ENCODE results near the gene ZNRF2.

The ZNRF2 gene

DNA sequence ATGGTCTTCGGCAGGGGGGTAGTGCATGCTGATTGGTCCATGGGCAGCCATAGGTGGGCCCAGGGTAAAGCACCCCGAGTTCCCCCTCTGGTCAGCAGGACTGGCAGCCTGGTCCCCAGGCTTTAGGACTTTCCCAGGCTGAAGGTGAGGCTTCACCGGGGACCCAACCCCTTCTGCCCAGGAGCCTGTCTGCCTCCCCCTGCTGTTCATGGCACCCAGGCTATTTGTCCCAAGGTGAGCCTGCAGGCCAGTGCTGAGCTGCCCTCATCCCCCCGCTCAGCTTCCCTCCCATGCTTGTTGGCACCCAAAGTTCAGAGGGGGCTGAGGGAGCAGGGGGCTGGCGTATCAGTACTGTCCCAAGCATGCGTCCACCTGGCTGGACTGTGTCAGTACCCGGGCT, 38.5 kb upstream of the ZNRF2 start:
- TF ChIP-seq, protein P1, sequence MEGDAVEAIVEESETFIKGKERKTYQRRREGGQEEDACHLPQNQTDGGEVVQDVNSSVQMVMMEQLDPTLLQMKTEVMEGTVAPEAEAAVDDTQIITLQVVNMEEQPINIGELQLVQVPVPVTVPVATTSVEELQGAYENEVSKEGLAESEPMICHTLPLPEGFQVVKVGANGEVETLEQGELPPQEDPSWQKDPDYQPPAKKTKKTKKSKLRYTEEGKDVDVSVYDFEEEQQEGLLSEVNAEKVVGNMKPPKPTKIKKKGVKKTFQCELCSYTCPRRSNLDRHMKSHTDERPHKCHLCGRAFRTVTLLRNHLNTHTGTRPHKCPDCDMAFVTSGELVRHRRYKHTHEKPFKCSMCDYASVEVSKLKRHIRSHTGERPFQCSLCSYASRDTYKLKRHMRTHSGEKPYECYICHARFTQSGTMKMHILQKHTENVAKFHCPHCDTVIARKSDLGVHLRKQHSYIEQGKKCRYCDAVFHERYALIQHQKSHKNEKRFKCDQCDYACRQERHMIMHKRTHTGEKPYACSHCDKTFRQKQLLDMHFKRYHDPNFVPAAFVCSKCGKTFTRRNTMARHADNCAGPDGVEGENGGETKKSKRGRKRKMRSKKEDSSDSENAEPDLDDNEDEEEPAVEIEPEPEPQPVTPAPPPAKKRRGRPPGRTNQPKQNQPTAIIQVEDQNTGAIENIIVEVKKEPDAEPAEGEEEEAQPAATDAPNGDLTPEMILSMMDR (conservative IDR thresholded peaks at IDR 0.05; ENCODE audit: low read depth, low read length), result no peak
- H3K4me3 ChIP-seq (ENCODE audit: low read length), result no peak overlapping the region
- no peak for DNase-seq (ENCODE audit: low read depth)

DNA sequence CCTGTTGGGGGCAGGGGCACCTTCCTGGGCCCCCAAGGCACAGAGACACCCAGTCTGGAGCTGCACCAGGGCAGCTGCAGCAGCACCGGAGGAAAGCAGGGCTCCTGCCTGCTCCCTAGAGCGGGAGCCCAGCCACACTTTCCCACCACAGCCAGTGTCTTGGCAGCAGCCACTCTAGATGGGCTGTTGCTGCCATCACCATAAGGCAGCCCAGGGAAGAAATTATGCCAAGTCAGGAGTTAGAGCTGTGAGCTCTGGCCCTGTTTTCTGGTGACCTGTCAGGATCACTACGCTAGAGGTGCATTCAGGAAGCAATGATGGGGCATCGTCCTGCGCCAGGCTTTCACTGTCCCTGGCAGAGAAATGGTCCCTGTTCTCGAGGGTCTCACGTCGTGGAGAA, 38.0 kb upstream of the ZNRF2 start:
- H3K4me3 ChIP-seq (ENCODE audit: low read length), result no peak overlapping the region
- TF ChIP-seq, protein P1 (conservative IDR thresholded peaks at IDR 0.05; ENCODE audit: low read depth, low read length), result no peak
- DNase-seq (ENCODE audit: low read depth), result no peak

DNA sequence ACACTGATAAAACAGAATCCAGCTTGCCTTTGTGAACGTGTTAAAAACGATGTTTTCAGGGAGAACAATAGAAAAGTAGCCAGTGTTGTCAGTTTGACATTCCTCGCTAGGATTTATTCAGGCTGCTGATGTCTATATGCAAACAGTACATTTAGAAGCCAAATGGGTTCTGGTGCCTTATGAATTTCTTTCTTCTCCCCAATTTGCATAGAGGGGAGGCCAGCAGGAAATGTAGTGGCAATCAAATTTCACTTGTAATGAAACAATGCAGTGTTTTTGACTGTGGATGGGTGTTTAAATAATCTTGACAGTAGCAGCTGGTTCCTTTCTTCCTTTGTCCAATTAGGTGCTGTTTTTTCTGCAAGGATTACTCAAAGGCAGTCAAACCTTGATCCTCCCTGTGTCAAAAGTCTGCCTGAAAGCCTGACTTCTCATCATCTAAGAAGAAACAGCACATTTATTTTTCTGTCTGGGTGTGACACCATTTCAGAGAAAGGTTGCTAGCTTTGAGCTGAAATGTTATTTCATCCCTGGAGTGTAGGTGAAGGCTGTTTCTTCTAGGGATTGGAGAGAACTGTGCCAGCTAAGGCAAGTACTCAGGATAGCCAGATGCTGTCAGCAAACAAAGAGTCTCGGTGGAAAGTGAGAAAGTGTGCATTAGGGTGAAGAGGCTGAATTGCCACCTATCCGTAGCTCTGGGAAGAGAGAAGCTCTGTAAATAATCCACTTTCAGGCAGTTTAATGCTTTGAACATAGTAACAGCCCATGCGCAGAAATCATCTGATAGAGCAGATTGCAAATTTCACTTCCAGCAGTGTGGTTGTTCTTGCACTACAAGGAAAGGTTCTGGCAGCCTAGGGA, 36.6 kb upstream of the ZNRF2 start:
- TF ChIP-seq, protein P1 (conservative IDR thresholded peaks at IDR 0.05; ENCODE audit: low read depth, low read length), result no peak
- H3K4me3 ChIP-seq (ENCODE audit: low read length), result no peak overlapping the region
- no peak for DNase-seq (ENCODE audit: low read depth)

DNA sequence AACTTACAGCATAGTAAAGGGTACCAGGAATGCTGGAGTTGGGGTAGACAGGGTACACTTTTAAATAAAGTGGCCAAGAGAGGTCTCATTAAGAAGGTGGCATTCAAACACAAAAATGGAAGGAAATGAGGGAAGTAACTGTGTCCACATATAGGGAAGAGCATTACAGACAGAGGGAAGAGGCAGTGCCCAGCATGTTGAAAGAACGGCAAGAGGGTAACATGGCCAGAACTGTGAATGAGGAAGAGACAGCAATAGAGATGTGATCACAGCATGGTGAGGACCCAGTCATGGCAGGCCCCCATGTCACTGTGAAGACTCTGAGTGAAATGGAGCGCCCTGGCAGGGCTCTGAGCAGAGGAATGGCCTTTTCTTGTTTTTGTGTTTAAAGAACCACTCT, 35.1 kb upstream of the ZNRF2 start:
- DNase-seq (ENCODE audit: low read depth), result no peak
- TF ChIP-seq, protein P1 (conservative IDR thresholded peaks at IDR 0.05; ENCODE audit: low read depth, low read length), result no peak
- no peak overlapping the region for H3K4me3 ChIP-seq (ENCODE audit: low read length)

DNA sequence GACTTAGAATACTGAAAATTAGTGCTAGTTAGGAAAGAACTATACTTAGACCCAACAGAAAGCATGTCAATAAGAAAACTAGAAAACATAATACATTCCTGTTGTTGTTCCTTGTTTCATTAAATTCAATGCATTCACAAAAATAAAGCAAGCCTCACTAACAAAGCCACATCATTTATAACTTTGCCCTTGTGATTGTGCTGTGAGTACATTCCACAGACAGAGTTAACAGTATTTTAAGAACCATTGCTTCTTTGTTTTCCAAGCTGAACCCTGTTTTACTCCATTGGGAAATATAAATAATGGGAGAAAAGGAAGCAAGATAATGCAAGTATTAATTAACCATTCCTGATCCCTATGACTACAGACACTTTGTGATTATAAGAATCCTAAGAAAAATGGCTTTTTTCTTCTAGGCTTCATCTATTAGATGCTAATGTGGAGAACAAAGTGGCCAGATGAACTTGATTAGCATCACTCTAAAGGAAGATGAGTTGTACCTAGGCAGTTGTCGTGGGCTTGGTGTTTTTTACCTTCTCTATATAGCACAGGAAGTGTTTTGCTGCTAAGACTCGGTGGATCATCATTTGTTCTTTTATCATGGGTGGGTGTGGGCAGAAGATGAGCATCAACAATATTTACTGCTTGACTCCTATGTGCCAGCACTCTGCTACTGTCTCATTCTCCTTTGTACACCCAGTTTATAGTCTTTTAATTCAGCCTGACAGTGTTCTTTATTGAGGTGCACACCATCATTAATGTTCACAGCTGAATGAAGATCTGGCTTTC, 34.2 kb upstream of the ZNRF2 start:
- TF ChIP-seq, protein P1 (conservative IDR thresholded peaks at IDR 0.05; ENCODE audit: low read depth, low read length), result no peak
- DNase-seq (ENCODE audit: low read depth), result no peak

DNA sequence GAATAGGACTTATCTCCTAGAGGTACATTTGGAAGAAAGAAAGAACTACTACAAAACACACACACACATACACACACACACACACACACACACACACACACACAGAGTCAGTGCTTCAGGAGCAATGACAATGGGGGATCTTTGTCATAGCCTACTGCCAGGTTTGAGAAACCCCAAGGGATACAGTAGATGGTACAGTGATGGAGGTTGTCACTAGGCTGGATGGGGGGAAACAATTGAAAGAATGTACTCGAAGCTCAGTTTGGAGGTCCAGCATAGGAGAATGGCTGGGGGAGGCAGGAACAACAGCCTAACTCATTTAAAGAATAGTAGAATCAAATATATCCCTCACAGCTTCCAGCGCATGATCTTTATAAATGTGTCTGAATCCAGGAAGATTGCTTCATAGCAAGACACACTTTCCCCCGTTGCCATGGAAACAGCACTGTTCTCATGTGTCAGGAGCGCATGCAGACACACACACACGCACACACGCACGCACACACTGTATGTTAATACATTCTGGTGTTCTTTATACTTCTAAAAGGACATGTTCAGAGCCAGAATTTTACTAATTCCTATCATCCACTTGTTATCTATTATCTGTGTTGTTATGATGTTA, 32.6 kb upstream of the ZNRF2 start:
- DNase-seq (ENCODE audit: low read depth), result no peak
- TF ChIP-seq, protein P1 (conservative IDR thresholded peaks at IDR 0.05; ENCODE audit: low read depth, low read length), result no peak

More for the DNA sequence above, 34.2 kb upstream of the ZNRF2 start:
- no peak overlapping the region for H3K4me3 ChIP-seq (ENCODE audit: low read length)

More for the DNA sequence above, 32.6 kb upstream of the ZNRF2 start:
- no peak overlapping the region for H3K4me3 ChIP-seq (ENCODE audit: low read length)

All from retinal pigment epithelial cell (primary cell).